ENCODE data around the gene IGSF3. TPM values are rescaled to one million over a fixed set of nuclear protein-coding genes. Genes with fewer than 3 reads are reported as not detected.

Gene IGSF3
- polyA plus RNA-seq, 1 donor (not counting 4 experiments of a cell fraction or from before 2014, with no cell fraction given), result 47.4 TPM

- Histone ChIP-seq H4K20me1 (ENCODE audit: control insufficient read depth, extremely low read depth, insufficient read depth, low read length) (no peaks in the 10 kb centered on the region), H3K9me3 (ENCODE audit: control insufficient read depth, low read depth, low read length) (no peaks in the 10 kb centered on the region), H3K9ac (ENCODE audit: control insufficient read depth, extremely low read depth, insufficient read depth, low read length) (no peak overlapping the region), H3K36me3 (ENCODE audit: control insufficient read depth in 2 of 2, extremely low read depth in 1 of 2, insufficient read depth in 2 of 2, low read length in 2 of 2) (peaks cover 11 to 24% of the 10 kb centered on the region in 2 experiments), H3K27me3 (ENCODE audit: control insufficient read depth, extremely low read depth, insufficient read depth, low read length) (no peaks in the 10 kb centered on the region), H3K4me2 (ENCODE audit: control insufficient read depth, extremely low read depth, insufficient read depth, low read depth, low read length) (no peak overlapping the region), H3K9me1 (ENCODE audit: control insufficient read depth, extremely low read depth, insufficient read depth, low read length) (no peaks in the 10 kb centered on the region), H3K27ac (ENCODE audit: control insufficient read depth, insufficient read depth, low read length) (no peak overlapping the region), H2AFZ (ENCODE audit: control insufficient read depth, low read length) (no peak overlapping the region), H3K79me2 (ENCODE audit: control insufficient read depth, insufficient read depth, low read length) (no peaks in the 10 kb centered on the region), H3K4me1 (ENCODE audit: control insufficient read depth, extremely low read depth, insufficient read depth, low read length) (no peaks in the 10 kb centered on the region), H3K4me3 (ENCODE audit: control insufficient read depth in 2 of 3, extremely low read depth in 1 of 3, insufficient read depth in 2 of 3, low read depth in 1 of 3, low read length in 3 of 3) (no peak overlapping the region)
- TF ChIP-seq, protein P1, sequence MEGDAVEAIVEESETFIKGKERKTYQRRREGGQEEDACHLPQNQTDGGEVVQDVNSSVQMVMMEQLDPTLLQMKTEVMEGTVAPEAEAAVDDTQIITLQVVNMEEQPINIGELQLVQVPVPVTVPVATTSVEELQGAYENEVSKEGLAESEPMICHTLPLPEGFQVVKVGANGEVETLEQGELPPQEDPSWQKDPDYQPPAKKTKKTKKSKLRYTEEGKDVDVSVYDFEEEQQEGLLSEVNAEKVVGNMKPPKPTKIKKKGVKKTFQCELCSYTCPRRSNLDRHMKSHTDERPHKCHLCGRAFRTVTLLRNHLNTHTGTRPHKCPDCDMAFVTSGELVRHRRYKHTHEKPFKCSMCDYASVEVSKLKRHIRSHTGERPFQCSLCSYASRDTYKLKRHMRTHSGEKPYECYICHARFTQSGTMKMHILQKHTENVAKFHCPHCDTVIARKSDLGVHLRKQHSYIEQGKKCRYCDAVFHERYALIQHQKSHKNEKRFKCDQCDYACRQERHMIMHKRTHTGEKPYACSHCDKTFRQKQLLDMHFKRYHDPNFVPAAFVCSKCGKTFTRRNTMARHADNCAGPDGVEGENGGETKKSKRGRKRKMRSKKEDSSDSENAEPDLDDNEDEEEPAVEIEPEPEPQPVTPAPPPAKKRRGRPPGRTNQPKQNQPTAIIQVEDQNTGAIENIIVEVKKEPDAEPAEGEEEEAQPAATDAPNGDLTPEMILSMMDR (optimal IDR thresholded peaks at IDR 0.05 in 1 of 3, IDR thresholded peaks at IDR 0.05 in 1 of 3, conservative IDR thresholded peaks at IDR 0.05 in 1 of 3; ENCODE audit: extremely low read depth in 1 of 3, insufficient read depth in 2 of 3, low read length in 3 of 3), result no peak
- TF ChIP-seq EZH2 (IDR thresholded peaks at IDR 0.05; ENCODE audit: low read length), result no peak
- no peak for DNase-seq (ENCODE audit: low read depth, low spot score)
- dilution Hi-C loops (cut with MboI; ENCODE audit: extremely low pct_ligation_motif_present, low sequenced_read_pairs), result no loop called here
- FAIRE-seq, result no peak
These were observed 88.2 kb downstream of the IGSF3 start for GRCh38 chr1:116579259-116579875.

DNA sequence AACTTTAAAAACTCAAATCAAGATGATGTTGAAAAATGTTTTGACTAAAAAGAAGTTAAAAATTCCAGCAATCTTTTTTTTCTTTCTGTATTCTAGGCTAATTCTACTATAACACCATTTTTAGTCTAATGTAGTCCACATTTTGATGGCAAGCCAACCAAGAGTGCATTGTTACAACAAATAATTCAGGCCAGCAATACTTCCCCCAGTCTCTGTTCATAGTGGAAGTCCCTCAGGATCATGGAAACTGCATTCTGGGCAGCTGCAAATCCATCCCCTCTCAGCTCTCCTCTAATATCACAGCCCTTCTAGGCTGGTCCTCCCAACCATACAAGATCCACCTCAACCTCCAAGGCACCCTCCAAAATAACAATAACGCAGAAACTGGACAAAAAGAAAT lies 89.0 kb downstream of the IGSF3 start:
- dilution Hi-C loops (cut with MboI; ENCODE audit: extremely low pct_ligation_motif_present, low sequenced_read_pairs), result no loop called here
- Histone ChIP-seq H3K9me1 (ENCODE audit: control insufficient read depth, extremely low read depth, insufficient read depth, low read length) (no peaks in the 10 kb centered on the region), H3K9ac (ENCODE audit: control insufficient read depth, extremely low read depth, insufficient read depth, low read length) (no peak overlapping the region), H2AFZ (ENCODE audit: control insufficient read depth, low read length) (no peak overlapping the region), H3K27me3 (ENCODE audit: control insufficient read depth, extremely low read depth, insufficient read depth, low read length) (no peaks in the 10 kb centered on the region), H3K79me2 (ENCODE audit: control insufficient read depth, insufficient read depth, low read length) (no peaks in the 10 kb centered on the region), H3K4me2 (ENCODE audit: control insufficient read depth, extremely low read depth, insufficient read depth, low read depth, low read length) (no peak overlapping the region), H3K4me1 (ENCODE audit: control insufficient read depth, extremely low read depth, insufficient read depth, low read length) (no peaks in the 10 kb centered on the region), H3K4me3 (ENCODE audit: control insufficient read depth in 2 of 3, extremely low read depth in 1 of 3, insufficient read depth in 2 of 3, low read depth in 1 of 3, low read length in 3 of 3) (no peak overlapping the region), H3K9me3 (ENCODE audit: control insufficient read depth, low read depth, low read length) (no peaks in the 10 kb centered on the region), H3K27ac (ENCODE audit: control insufficient read depth, insufficient read depth, low read length) (no peak overlapping the region), H3K36me3 (ENCODE audit: control insufficient read depth in 2 of 2, extremely low read depth in 1 of 2, insufficient read depth in 2 of 2, low read length in 2 of 2) (peaks cover 11 to 24% of the 10 kb centered on the region in 2 experiments), H4K20me1 (ENCODE audit: control insufficient read depth, extremely low read depth, insufficient read depth, low read length) (no peaks in the 10 kb centered on the region)
- FAIRE-seq (no peak), DNase-seq (ENCODE audit: low read depth, low spot score) (no peak)
- TF ChIP-seq, protein P1 (optimal IDR thresholded peaks at IDR 0.05 in 1 of 3, IDR thresholded peaks at IDR 0.05 in 1 of 3, conservative IDR thresholded peaks at IDR 0.05 in 1 of 3; ENCODE audit: extremely low read depth in 1 of 3, insufficient read depth in 2 of 3, low read length in 3 of 3), result no peak
- TF ChIP-seq EZH2 (IDR thresholded peaks at IDR 0.05; ENCODE audit: low read length), result no peak

All from keratinocyte (primary cell).